ENCODE measurements around the gene CCDC88A.

The CCDC88A gene

GRCh38 chr2:55441280-55441892, 21.7 kb upstream of the CCDC88A start:
- Histone ChIP-seq H3K4me3 (ENCODE audit: low read length) (no peak overlapping the region), H3K36me3 (ENCODE audit: control insufficient read depth, low read depth, low read length) (no peaks in the 10 kb centered on the region), H3K9me3 (ENCODE audit: control insufficient read depth, low read depth, low read length) (peaks cover 3% of the 10 kb centered on the region), H3K27me3 (ENCODE audit: control insufficient read depth, insufficient read depth, low read length) (no peaks in the 10 kb centered on the region), H3K9ac (ENCODE audit: low read length) (no peak overlapping the region), H3K27ac (ENCODE audit: low read length) (no peak overlapping the region), H3K4me1 (ENCODE audit: control insufficient read depth, low read depth, low read length) (no peaks in the 10 kb centered on the region)

GRCh38 chr2:55439101-55439397, 19.4 kb upstream of the CCDC88A start:
- no peak overlapping the region for H3K4me3 ChIP-seq (ENCODE audit: low read length)
- peaks cover 3% of the 10 kb centered on the region for H3K9me3 ChIP-seq (ENCODE audit: control insufficient read depth, low read depth, low read length)
- H3K27ac ChIP-seq (ENCODE audit: low read length) = no peak overlapping the region
- no peaks in the 10 kb centered on the region for H3K36me3 ChIP-seq (ENCODE audit: control insufficient read depth, low read depth, low read length)
- H3K27me3 ChIP-seq (ENCODE audit: control insufficient read depth, insufficient read depth, low read length) = no peaks in the 10 kb centered on the region
- no peak overlapping the region for H3K9ac ChIP-seq (ENCODE audit: low read length)
- no peaks in the 10 kb centered on the region for H3K4me1 ChIP-seq (ENCODE audit: control insufficient read depth, low read depth, low read length)

- peaks cover 3% of the 10 kb centered on the region for H3K9me3 ChIP-seq (ENCODE audit: control insufficient read depth, low read depth, low read length)
- no peaks in the 10 kb centered on the region for H3K36me3 ChIP-seq (ENCODE audit: control insufficient read depth, low read depth, low read length)
- no peaks in the 10 kb centered on the region for H3K27me3 ChIP-seq (ENCODE audit: control insufficient read depth, insufficient read depth, low read length)
- no peaks in the 10 kb centered on the region for H3K4me1 ChIP-seq (ENCODE audit: control insufficient read depth, low read depth, low read length)
- no peak overlapping the region for H3K9ac ChIP-seq (ENCODE audit: low read length)
- H3K27ac ChIP-seq (ENCODE audit: low read length) = no peak overlapping the region
- H3K4me3 ChIP-seq (ENCODE audit: low read length) = no peak overlapping the region
Observed at GRCh38 chr2:55438391-55439100, 18.9 kb upstream of the CCDC88A start.

GRCh38 chr2:55437515-55438390, 18.1 kb upstream of the CCDC88A start:
- Histone ChIP-seq H3K27me3 (ENCODE audit: control insufficient read depth, insufficient read depth, low read length) (no peaks in the 10 kb centered on the region), H3K4me3 (ENCODE audit: low read length) (no peak overlapping the region), H3K36me3 (ENCODE audit: control insufficient read depth, low read depth, low read length) (no peaks in the 10 kb centered on the region), H3K9me3 (ENCODE audit: control insufficient read depth, low read depth, low read length) (peaks cover 3% of the 10 kb centered on the region), H3K27ac (ENCODE audit: low read length) (no peak overlapping the region), H3K4me1 (ENCODE audit: control insufficient read depth, low read depth, low read length) (no peaks in the 10 kb centered on the region), H3K9ac (ENCODE audit: low read length) (no peak overlapping the region)

GRCh38 chr2:55431982-55432627, 12.4 kb upstream of the CCDC88A start:
- H3K27ac ChIP-seq (ENCODE audit: low read length) = no peak overlapping the region
- no peaks in the 10 kb centered on the region for H3K4me1 ChIP-seq (ENCODE audit: control insufficient read depth, low read depth, low read length)
- H3K36me3 ChIP-seq (ENCODE audit: control insufficient read depth, low read depth, low read length) = no peaks in the 10 kb centered on the region
- H3K9me3 ChIP-seq (ENCODE audit: control insufficient read depth, low read depth, low read length) = no peaks in the 10 kb centered on the region
- no peaks in the 10 kb centered on the region for H3K27me3 ChIP-seq (ENCODE audit: control insufficient read depth, insufficient read depth, low read length)
- H3K4me3 ChIP-seq (ENCODE audit: low read length) = no peak overlapping the region
- H3K9ac ChIP-seq (ENCODE audit: low read length) = no peak overlapping the region

- no peak overlapping the region for H3K4me3 ChIP-seq (ENCODE audit: low read length)
- H3K27ac ChIP-seq (ENCODE audit: low read length) = no peak overlapping the region
- no peak overlapping the region for H3K9ac ChIP-seq (ENCODE audit: low read length)
Observed at GRCh38 chr2:55430211-55430975, 10.7 kb upstream of the CCDC88A start.

GRCh38 chr2:55428258-55428657, 8.6 kb upstream of the CCDC88A start:
- no peaks in the 10 kb centered on the region for H3K36me3 ChIP-seq (ENCODE audit: control insufficient read depth, low read depth, low read length)
- no peak overlapping the region for H3K9ac ChIP-seq (ENCODE audit: low read length)
- no peaks in the 10 kb centered on the region for H3K27me3 ChIP-seq (ENCODE audit: control insufficient read depth, insufficient read depth, low read length)
- no peaks in the 10 kb centered on the region for H3K9me3 ChIP-seq (ENCODE audit: control insufficient read depth, low read depth, low read length)
- H3K27ac ChIP-seq (ENCODE audit: low read length) = no peak overlapping the region
- no peak overlapping the region for H3K4me3 ChIP-seq (ENCODE audit: low read length)
- no peaks in the 10 kb centered on the region for H3K4me1 ChIP-seq (ENCODE audit: control insufficient read depth, low read depth, low read length)

More at GRCh38 chr2:55430211-55430975, 10.7 kb upstream of the CCDC88A start:
- H3K36me3 ChIP-seq (ENCODE audit: control insufficient read depth, low read depth, low read length) = no peaks in the 10 kb centered on the region
- H3K27me3 ChIP-seq (ENCODE audit: control insufficient read depth, insufficient read depth, low read length) = no peaks in the 10 kb centered on the region
- no peaks in the 10 kb centered on the region for H3K4me1 ChIP-seq (ENCODE audit: control insufficient read depth, low read depth, low read length)
- H3K9me3 ChIP-seq (ENCODE audit: control insufficient read depth, low read depth, low read length) = no peaks in the 10 kb centered on the region

- Histone ChIP-seq H3K4me3 (ENCODE audit: low read length) (no peak overlapping the region), H3K4me1 (ENCODE audit: control insufficient read depth, low read depth, low read length) (no peaks in the 10 kb centered on the region), H3K36me3 (ENCODE audit: control insufficient read depth, low read depth, low read length) (no peaks in the 10 kb centered on the region), H3K9me3 (ENCODE audit: control insufficient read depth, low read depth, low read length) (no peaks in the 10 kb centered on the region), H3K27ac (ENCODE audit: low read length) (no peak overlapping the region), H3K9ac (ENCODE audit: low read length) (no peak overlapping the region), H3K27me3 (ENCODE audit: control insufficient read depth, insufficient read depth, low read length) (no peaks in the 10 kb centered on the region)
Observed at GRCh38 chr2:55425431-55425831, 5.8 kb upstream of the CCDC88A start.

- Histone ChIP-seq H3K9ac (ENCODE audit: low read length) (no peak overlapping the region), H3K9me3 (ENCODE audit: control insufficient read depth, low read depth, low read length) (no peaks in the 10 kb centered on the region), H3K36me3 (ENCODE audit: control insufficient read depth, low read depth, low read length) (no peaks in the 10 kb centered on the region), H3K4me3 (ENCODE audit: low read length) (no peak overlapping the region), H3K4me1 (ENCODE audit: control insufficient read depth, low read depth, low read length) (peaks cover 4% of the 10 kb centered on the region), H3K27ac (ENCODE audit: low read length) (no peak overlapping the region), H3K27me3 (ENCODE audit: control insufficient read depth, insufficient read depth, low read length) (no peaks in the 10 kb centered on the region)
Observed at GRCh38 chr2:55422876-55423665, 3.4 kb upstream of the CCDC88A start.

GRCh38 chr2:55421326-55421725, 1.7 kb upstream of the CCDC88A start:
- Histone ChIP-seq H3K9ac (ENCODE audit: low read length) (no peak overlapping the region), H3K27me3 (ENCODE audit: control insufficient read depth, insufficient read depth, low read length) (no peaks in the 10 kb centered on the region), H3K27ac (ENCODE audit: low read length) (no peak overlapping the region), H3K4me1 (ENCODE audit: control insufficient read depth, low read depth, low read length) (peaks cover 14% of the 10 kb centered on the region), H3K4me3 (ENCODE audit: low read length) (no peak overlapping the region), H3K9me3 (ENCODE audit: control insufficient read depth, low read depth, low read length) (no peaks in the 10 kb centered on the region), H3K36me3 (ENCODE audit: control insufficient read depth, low read depth, low read length) (no peaks in the 10 kb centered on the region)
